GM18867 (cell line): ENCODE results near the gene AATF.
A peak's percentile ranks its signal among the peaks of the same experiment; 100 is the strongest.

Experiments used
- ATAC-seq: cut with Tn5 transposase; IDR thresholded peaks from one replicate; pipeline ENCODE4 v1.9.1; 2021; ENCODE audit warnings: mild to moderate bottlenecking, moderate library complexity; ENCODE audit not compliant: unreplicated experiment

The AATF gene

DNA sequence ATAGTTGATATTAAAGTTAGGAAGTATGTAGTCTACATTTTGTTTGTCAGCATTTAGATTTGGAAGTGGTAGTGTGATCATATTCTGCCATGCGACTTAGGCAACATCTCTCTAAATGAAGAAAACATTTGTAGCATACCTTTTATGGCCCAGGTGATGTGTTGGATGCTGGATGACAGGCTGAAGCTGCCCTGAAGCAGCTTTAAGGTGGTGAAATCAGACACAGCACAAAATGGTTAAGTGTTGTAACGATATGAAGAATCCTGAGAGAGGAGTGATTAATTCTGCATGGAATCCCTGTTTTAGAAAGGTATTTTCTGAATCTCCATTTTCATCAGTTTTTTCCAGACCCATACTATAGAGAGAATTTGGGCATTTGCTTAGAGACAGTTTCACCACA, 28.3 kb downstream of the AATF start:
- ATAC-seq: no peak

GRCh38 chr17:36977568-36977967, 28.8 kb downstream of the AATF start:
- ATAC-seq: no peak

GRCh38 chr17:36978810-36979564, 30.2 kb downstream of the AATF start:
- ATAC-seq: no peak

DNA sequence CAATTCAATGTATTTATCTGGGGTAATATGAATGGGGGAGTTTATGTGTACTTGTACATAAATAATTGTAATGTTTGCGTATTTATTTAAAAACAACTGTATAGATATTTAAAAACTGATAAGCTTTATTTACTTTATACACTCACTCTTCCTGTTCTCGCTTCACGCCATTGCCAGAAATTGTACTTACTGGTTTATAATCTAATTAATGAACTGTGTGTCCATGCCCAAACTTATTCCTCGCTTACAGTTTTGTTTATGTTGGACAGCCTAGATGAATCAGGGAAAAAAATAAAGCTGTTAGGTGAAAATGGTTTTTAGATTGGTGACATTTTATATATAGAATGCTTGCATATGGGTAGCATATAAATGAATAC, 30.8 kb downstream of the AATF start:
- no peak for ATAC-seq

GRCh38 chr17:36980280-36980761, 31.6 kb downstream of the AATF start:
- no peak for ATAC-seq

DNA sequence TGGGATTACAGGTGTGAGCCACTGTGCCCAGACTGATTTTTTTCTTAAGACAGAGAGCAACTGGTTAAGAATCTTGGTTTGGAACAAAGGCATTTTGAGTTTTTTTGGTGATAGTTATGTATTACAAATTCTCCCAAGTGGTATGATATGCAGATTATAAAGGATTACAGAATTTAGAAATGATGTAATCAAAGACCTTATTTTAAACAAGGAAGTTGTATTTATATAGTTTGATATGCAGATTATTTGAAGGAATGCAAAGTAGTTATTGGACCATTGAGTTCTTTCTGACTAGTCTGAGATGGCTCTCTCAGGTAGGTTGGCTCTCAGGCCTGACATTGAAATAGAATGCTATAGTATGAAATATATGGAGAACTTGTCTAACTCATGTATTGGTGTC, 34.9 kb downstream of the AATF start:
- ATAC-seq: no peak

- no peak for ATAC-seq
Measured at GRCh38 chr17:36989173-36989572, 40.4 kb downstream of the AATF start.

DNA sequence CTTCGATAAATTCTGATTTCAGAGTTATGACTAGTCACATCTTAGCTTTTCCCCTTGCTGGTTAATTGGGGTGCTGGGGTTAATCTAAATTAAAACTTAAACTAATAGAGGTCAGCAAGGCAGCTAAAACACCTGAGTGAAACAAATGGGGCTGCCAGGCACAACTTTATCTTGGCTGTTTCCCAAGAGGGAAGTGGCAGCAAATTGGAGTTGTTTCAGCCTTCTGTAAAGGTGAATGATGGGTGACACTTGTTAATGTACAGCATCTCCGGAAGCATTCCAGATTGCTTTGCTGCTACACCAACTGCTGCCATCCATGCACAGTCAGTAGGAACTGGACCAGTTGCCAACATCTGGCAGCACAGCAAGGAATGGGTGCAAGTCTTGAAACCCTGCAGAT, 43.9 kb downstream of the AATF start:
- no peak for ATAC-seq

- no peak for ATAC-seq
Measured at GRCh38 chr17:36993227-36993626, 44.5 kb downstream of the AATF start.

GRCh38 chr17:36994438-36994837, 45.7 kb downstream of the AATF start:
- no peak for ATAC-seq

DNA sequence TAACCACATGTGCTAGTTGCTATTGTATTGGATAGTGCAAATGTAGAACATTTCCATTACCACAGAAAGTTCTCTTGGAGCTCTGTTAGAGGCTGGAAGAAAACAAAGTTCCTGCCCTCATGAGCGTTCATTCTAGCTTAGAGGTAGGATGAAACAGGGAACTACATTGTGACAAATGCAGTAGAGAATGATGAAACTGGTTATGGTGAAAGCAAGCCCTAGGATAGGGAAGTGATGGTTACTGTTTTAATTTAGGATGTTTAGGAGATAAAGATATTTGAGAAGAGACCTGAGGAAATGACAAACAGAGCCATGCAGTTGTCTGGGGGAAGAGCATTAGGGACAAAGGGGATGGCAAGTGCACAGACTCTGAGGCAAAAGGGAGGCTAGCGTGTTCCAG, 50.7 kb downstream of the AATF start:
- no peak for ATAC-seq

- no peak for ATAC-seq
Measured at GRCh38 chr17:37016780-37017179, 68.0 kb downstream of the AATF start.

DNA sequence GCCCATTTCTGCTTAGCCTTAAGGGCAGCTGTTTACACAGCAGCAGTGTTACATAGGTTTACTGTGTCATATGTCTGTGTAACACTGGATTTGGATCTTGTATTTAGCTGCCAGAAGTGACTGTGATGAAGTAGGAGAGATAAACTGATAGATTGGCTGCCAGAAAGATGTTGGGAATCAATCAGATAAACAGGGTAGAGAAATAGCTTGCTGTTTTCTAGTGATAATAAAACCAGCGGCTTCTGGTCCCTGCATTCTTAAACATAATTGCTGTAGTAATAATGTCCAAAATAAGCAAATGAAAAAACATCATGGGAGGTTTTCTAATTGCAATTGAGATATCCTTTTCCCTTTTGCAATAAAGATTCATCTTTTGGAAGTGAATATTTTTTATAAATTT, 68.7 kb downstream of the AATF start:
- ATAC-seq: no peak

DNA sequence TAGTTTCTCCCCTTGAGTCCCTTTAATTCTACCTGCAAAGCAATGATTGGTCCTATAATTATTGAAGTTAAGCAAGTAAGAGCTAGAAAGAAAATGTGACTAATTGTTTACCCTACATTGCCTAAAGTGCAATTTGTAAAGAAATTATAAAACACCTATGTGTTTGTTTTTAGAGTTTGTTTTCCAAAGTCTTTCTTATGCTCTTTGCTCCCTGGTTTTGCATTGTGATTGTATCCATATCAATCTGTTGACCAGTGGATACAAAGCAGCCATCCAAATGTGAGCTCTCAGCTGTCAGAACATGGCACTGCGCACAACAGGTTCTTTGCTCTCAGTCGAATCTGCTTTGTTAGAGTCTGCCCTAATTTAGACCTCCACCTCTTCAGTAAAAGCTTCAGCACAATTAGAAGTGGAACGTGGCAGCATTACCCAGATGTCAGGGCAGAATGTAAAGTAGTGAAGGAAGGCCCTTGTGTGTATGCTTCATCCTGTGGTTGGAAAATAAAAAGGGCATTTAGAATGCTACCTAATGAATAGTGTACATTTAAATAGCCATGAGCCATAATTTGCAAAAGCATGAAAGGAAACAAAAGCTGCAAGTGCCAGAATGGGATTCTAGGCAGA, 70.5 kb downstream of the AATF start:
- ATAC-seq: no peak

GRCh38 chr17:37019741-37020129, 71.0 kb downstream of the AATF start:
- ATAC-seq: no peak

DNA sequence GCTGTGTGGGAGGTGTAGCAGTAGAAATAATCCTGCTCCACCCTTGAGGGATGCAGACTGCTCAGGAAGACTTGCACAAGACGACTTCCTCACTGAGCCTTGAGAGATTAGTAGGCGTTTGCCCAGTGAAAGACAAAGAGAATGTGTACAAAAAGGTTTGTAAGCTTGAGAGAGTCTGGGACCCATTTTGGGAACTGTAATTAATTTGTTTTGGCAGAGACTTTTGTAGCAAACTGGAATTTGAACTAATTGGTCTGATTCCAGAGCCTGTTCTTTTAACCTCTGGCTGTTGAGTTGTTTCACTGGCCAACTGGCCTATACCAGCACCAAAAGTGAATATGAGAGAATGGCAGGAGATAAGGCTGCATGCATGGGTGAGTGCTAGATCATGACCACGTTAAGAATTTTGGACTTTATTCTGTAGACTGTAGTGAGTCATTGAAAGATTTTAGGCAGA, 75.5 kb downstream of the AATF start:
- ATAC-seq: no peak

DNA sequence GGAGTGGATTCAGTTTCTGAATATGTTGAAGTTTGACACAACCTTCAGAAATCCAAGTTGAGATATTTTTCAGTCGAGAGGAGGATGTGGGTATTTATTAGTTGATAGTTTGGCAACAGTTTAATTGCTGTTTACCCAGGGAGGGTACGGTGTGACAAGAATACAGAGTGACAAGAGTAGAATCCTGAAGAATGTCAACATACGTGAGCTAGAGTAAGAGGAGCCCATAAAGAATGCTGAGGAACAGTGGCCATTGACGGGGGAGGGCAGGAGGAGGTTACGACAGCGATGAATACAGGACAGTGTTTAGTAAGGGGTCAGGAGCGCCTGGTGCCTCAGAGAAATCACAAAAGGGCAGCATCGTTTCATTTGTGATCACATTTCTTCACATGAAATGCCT, 76.5 kb downstream of the AATF start:
- ATAC-seq: no peak

DNA sequence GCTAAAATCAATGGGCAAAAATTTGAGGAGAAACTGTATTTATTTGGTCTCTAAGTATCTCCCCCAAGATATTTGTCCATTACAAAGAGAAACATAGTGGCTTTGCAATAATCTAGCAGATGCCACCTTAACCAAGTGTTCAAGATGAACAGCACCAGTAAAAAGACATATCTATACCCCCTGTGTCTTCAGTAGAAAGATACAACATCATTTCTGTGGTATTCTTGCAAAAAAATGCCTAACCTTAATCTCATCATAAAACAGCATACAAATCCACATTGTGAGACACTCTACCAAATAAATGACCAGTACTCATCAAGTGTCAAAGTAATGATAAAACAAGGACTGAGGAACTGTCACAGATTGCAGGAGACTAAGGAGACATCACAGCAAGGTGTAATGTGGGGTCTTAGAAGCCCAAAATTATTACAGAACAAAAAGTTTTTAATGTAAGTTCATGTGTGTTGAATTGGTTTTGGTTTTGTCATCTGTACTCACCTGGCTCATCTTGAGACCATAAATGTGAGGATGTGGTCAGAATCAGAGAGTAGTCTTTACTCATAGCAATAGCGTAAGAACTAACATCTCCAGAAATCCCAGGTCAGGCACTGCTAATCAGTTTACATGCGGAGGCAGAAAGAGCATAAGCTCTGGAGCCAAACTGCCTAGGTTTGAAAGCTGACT, 77.2 kb downstream of the AATF start:
- peak; percentile 61 for ATAC-seq

DNA sequence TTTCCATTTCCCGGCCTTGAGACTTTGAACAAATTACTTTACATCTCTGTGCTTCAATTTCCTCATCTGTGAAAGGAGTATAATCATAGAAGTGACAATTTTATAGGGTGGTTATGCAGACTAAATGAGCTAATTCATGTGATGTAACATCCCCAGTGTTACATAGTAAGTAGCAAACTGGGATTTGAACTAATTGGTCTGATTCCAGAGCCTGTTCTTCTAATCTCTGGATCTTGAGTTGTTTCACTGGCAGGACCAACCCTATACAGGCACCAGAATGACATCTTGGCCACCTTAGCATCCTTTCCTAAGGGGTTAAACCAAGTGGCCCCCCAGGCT, 77.7 kb downstream of the AATF start:
- ATAC-seq: no peak

- no peak for ATAC-seq
Measured at GRCh38 chr17:37028040-37028439, 79.3 kb downstream of the AATF start.

- no peak for ATAC-seq
Measured at GRCh38 chr17:37031493-37032083, 82.8 kb downstream of the AATF start.
